Measurements from ENCODE around the gene FANCF. TPM values are rescaled to one million over a fixed set of nuclear protein-coding genes. Genes with fewer than 3 reads are reported as not detected.

FANCF gene
- total RNA-seq, 1 donor from 2014 or later: 3.4 TPM

DNA sequence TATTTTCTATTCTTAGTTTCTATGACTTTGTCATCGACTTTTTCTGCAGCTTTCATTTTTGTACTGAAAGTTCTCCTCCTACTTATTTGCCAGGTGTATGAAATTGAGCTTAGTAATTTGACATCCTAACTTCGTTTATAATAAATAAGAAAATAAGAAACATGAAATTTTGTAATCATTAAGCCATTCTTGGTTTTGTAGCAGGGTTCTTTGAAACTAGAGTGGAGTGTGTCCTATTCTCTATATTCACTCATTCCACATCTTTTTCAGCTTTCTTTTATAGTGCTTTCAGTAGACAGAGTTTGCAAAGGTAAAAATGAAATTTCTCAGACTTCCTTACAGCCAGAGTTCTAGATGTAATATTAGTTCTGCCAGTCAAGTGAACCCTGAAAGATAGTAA, 47.8 kb downstream of the FANCF start:
- intact Hi-C loops (cut with DNase I): no loop called here
- no peaks in the 10 kb centered on the region for H3K27me3 ChIP-seq

More for the DNA sequence above, 47.8 kb downstream of the FANCF start:
- Histone ChIP-seq H3K36me3 (no peaks in the 10 kb centered on the region), H3K9me3 (no peaks in the 10 kb centered on the region), H3K4me1 (no peaks in the 10 kb centered on the region), H3K27ac (no peak overlapping the region), H3K4me3 (no peak overlapping the region)
- TF ChIP-seq CTCF (IDR thresholded peaks at IDR 0.05) (no peak), POLR2AphosphoS5 (IDR thresholded peaks at IDR 0.05; ENCODE audit: insufficient read depth in 1 of 2, low read depth in 1 of 2) (no peak), POLR2A (IDR thresholded peaks at IDR 0.05) (no peak)
- DNase-seq (ENCODE audit: extremely low spot score in 2 of 2): no peak

Other genes with a start within 250 kb of the FANCF start
- gene GAS2, start 40.8 kb upstream of the FANCF start, total RNA-seq: 3.2 TPM
- gene SVIP, start 204.0 kb upstream of the FANCF start, total RNA-seq: 3.2 TPM
- not detected for gene CCDC179, start 234.7 kb upstream of the FANCF start, total RNA-seq